Glutamatergic neuron (in vitro differentiated cells): ENCODE results near the gene KCNH4. TPM values are rescaled to one million over a fixed set of nuclear protein-coding genes. Genes with fewer than 3 reads are reported as not detected.

Source experiments
- DNase-seq: peaks from one replicate; pipeline ENCODE4 v3.0.0; 2022
- H3K27ac Mint-ChIP-seq: one replicate; pipeline ENCODE4 v1.8.0; 2020; ENCODE audit warnings: mild to moderate bottlenecking, mixed read lengths, inconsistent platforms; ENCODE audit not compliant: unreplicated experiment
- H3K27me3 Mint-ChIP-seq: one replicate; pipeline ENCODE4 v1.8.0; 2020; ENCODE audit warnings: mild to moderate bottlenecking, moderate library complexity, mixed read lengths, inconsistent platforms; ENCODE audit not compliant: unreplicated experiment
- H3K36me3 Mint-ChIP-seq: one replicate; pipeline ENCODE4 v1.8.0; 2020; ENCODE audit warnings: mild to moderate bottlenecking, mixed read lengths, inconsistent platforms; ENCODE audit not compliant: unreplicated experiment
- H3K4me1 Mint-ChIP-seq: one replicate; pipeline ENCODE4 v1.8.0; 2020; ENCODE audit warnings: mild to moderate bottlenecking, low read depth, mixed read lengths, inconsistent platforms; ENCODE audit not compliant: unreplicated experiment
- H3K4me3 Mint-ChIP-seq: one replicate; pipeline ENCODE4 v1.8.0; 2020; ENCODE audit warnings: mild to moderate bottlenecking, mixed read lengths, inconsistent platforms; ENCODE audit not compliant: unreplicated experiment
- H3K9me3 Mint-ChIP-seq: one replicate; pipeline ENCODE4 v1.8.0; 2020; ENCODE audit warnings: mild to moderate bottlenecking, moderate library complexity, mixed read lengths, inconsistent platforms; ENCODE audit not compliant: unreplicated experiment
- total RNA-seq: library from RNA; stranded (reverse); fragmentation: NEBNext Ultra II Directional; extraction: Animal tissue kit (Norgen Biotek cat#: 25700); gene quantifications from one replicate; pipeline ENCODE4 v1.2.1, GENCODE V29; 2021; ENCODE audit not compliant: unreplicated experiment
- TF ChIP-seq, protein P1 (sequence below): fragments of 200-600 bp; sonication (generic); IDR thresholded peaks from one replicate; pipeline ENCODE4 v1.5.0; 2021; ENCODE audit not compliant: partially characterized antibody, unreplicated experiment

Gene KCNH4
- total RNA-seq, 1 donor from 2014 or later: 0.71 TPM

DNA sequence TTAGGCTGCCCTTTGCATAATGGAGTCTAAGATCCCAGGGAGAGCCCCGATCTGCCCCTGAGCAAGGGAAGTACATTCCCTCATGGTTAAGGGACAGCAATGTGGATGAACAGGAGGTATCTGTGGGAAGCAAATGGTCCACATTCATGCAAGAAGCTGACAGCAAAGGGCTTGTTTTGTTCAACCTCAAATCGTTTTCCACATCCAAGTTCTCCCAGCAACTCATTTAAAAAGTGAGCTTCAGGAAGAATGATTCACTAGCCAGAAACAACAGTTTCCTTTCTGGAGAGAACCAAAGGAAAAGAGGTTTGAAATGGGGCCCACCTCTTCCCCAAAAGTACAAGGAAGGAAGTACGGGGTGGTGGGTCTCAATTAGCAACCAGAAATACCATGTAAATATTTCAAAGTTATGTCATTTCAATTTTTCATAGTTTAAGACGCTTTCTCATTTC lies 48.9 kb downstream of the KCNH4 start:
- no peaks in the 10 kb centered on the region for H3K9me3 Mint-ChIP-seq
- no peak for DNase-seq
- no peak overlapping the region for H3K4me3 Mint-ChIP-seq
- H3K27ac Mint-ChIP-seq: no peak overlapping the region
- H3K27me3 Mint-ChIP-seq: peaks cover 2% of the 10 kb centered on the region
- TF ChIP-seq, protein P1, sequence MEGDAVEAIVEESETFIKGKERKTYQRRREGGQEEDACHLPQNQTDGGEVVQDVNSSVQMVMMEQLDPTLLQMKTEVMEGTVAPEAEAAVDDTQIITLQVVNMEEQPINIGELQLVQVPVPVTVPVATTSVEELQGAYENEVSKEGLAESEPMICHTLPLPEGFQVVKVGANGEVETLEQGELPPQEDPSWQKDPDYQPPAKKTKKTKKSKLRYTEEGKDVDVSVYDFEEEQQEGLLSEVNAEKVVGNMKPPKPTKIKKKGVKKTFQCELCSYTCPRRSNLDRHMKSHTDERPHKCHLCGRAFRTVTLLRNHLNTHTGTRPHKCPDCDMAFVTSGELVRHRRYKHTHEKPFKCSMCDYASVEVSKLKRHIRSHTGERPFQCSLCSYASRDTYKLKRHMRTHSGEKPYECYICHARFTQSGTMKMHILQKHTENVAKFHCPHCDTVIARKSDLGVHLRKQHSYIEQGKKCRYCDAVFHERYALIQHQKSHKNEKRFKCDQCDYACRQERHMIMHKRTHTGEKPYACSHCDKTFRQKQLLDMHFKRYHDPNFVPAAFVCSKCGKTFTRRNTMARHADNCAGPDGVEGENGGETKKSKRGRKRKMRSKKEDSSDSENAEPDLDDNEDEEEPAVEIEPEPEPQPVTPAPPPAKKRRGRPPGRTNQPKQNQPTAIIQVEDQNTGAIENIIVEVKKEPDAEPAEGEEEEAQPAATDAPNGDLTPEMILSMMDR: no peak
- peaks cover 4% of the 10 kb centered on the region for H3K36me3 Mint-ChIP-seq
- H3K4me1 Mint-ChIP-seq: peaks cover 24% of the 10 kb centered on the region

DNA sequence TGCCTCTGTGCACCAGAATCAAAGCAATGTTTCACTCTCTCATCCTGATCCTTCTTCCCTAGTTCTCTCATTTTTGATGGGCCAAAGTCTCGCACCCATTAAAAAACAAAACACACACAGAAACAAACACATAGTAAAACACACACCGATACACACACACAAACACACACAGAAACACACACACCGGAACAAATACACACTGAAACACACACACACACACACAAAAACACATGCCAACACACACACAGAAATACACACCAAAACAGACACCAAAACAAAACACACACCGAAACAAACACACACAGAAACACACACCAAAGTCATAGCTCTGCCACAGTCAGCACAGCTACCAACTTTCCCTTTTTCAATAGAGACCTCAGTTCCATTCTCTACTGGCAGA lies 49.7 kb downstream of the KCNH4 start:
- H3K27ac Mint-ChIP-seq: no peak overlapping the region
- TF ChIP-seq, protein P1: no peak
- peaks cover 4% of the 10 kb centered on the region for H3K36me3 Mint-ChIP-seq
- DNase-seq: no peak
- peaks cover 24% of the 10 kb centered on the region for H3K4me1 Mint-ChIP-seq
- peaks cover 3% of the 10 kb centered on the region for H3K27me3 Mint-ChIP-seq
- peak overlapping the region; percentile 16 for H3K4me3 Mint-ChIP-seq
- no peaks in the 10 kb centered on the region for H3K9me3 Mint-ChIP-seq

DNA sequence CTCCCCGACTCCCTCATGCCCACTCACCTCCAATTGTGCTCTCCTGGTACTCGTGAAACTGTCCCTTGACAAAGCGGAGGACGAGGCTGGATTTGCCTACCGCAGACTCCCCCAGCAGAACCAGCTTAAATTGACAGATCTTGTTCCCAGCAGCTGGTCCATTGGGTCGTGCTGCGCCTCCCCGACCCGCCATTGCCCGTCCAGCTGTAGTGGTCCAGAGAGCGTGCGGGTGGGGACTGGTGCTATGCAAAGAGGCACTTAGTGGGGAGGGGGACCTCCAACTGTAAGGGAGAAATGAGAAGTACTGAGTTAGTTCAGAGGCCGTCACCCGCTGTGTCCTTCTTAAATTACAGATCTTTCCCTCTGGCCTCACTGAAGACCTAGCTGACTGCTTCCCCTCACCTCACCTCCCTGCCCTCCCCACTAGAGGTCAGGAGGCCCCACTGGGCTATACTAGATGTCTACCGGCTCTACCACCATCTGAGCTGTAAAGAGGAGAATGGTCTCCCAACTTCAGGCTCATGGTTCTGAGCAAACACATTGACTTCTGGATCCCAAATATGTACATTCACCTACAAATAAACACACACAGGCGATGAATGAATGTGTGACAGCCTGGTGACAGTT lies 50.5 kb downstream of the KCNH4 start:
- no peak overlapping the region for H3K27ac Mint-ChIP-seq
- no peak for DNase-seq

DNA sequence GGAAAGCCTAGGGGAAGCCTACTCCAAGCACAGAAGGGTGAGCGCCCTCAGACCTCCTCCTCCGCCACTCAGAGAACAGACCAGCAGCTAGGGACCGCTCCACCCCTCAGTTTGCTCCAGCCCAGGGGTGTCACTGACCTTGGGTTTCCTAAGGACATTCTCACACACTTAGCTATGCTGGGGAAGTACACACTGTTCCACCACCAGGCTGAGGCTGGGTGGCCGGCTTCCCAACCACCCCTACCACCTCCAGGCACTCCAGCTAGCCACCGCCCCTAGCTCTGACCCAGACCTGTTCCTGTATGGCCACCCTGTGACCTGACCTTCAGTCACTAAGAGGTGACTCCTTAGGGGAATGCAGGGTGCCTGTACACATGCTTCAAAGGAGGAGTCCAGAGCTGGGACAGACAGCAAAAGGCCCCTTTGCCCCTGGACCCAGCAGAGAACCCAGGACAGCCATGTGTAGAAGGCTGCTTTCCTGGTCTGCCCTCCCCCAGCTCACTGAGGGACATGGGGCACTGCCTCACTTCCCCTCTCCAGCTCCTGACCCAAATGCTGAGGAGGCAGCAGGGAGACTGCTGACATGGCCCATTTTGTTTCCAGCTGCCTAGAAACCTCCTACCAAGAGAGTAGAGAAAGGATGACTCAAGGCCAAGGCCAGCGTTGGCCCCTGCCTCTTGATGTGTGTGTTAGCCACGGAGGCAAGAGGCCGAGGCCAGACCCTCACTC lies 51.7 kb downstream of the KCNH4 start:
- H3K4me3 Mint-ChIP-seq: no peak overlapping the region

More for the DNA sequence above, 50.5 kb downstream of the KCNH4 start:
- TF ChIP-seq, protein P1: no peak
- no peak overlapping the region for H3K4me3 Mint-ChIP-seq
- peaks cover 4% of the 10 kb centered on the region for H3K36me3 Mint-ChIP-seq
- H3K4me1 Mint-ChIP-seq: peaks cover 24% of the 10 kb centered on the region
- no peaks in the 10 kb centered on the region for H3K9me3 Mint-ChIP-seq
- H3K27me3 Mint-ChIP-seq: peaks cover 5% of the 10 kb centered on the region

More for the DNA sequence above, 51.7 kb downstream of the KCNH4 start:
- Mint-ChIP-seq H3K27ac (no peak overlapping the region), H3K36me3 (peaks cover 4% of the 10 kb centered on the region), H3K9me3 (no peaks in the 10 kb centered on the region), H3K27me3 (peaks cover 5% of the 10 kb centered on the region), H3K4me1 (peaks cover 24% of the 10 kb centered on the region)
- DNase-seq: no peak
- TF ChIP-seq, protein P1: no peak
